ENCODE results near the gene PTPRG. TPM values are rescaled to one million over a fixed set of nuclear protein-coding genes. Genes with fewer than 3 reads are reported as not detected.
"Not testable (repeated sequence)": the region's sequence is repeated elsewhere in the genome, so short reads cannot be mapped to it uniquely, and the experiment has no call there.

The PTPRG gene
- total RNA-seq, 1 donor from 2014 or later: 40.0 TPM

- no peak for DNase-seq
Measured at GRCh38 chr3:62022312-62022711, 460.9 kb downstream of the PTPRG start.

- DNase-seq: no peak
Measured at GRCh38 chr3:62024882-62025281, 463.5 kb downstream of the PTPRG start.

- no peak for DNase-seq
Measured at GRCh38 chr3:62025913-62026312, 464.5 kb downstream of the PTPRG start.

GRCh38 chr3:62027241-62027640 lies 465.9 kb downstream of the PTPRG start:
- no peak for DNase-seq

GRCh38 chr3:62027796-62028195 lies 466.4 kb downstream of the PTPRG start:
- no peak for DNase-seq

- DNase-seq: no peak
Measured at GRCh38 chr3:62028236-62028635, 466.9 kb downstream of the PTPRG start.

- no peak for DNase-seq
Measured at GRCh38 chr3:62032738-62033137, 471.4 kb downstream of the PTPRG start.

- no peak for DNase-seq
Measured at GRCh38 chr3:62035402-62036057, 474.2 kb downstream of the PTPRG start.

- DNase-seq: no peak
Measured at GRCh38 chr3:62036726-62037125, 475.4 kb downstream of the PTPRG start.

- not testable (repeated sequence) for DNase-seq
Measured at GRCh38 chr3:62038798-62039197, 477.4 kb downstream of the PTPRG start.

- no peak for DNase-seq
Measured at GRCh38 chr3:62039586-62039985, 478.2 kb downstream of the PTPRG start.

- DNase-seq: no peak
Measured at GRCh38 chr3:62041681-62042080, 480.3 kb downstream of the PTPRG start.

GRCh38 chr3:62044874-62045411 lies 483.6 kb downstream of the PTPRG start:
- no peak for DNase-seq

- no peak for DNase-seq
Measured at GRCh38 chr3:62046326-62046725, 485.0 kb downstream of the PTPRG start.

- no peak for DNase-seq
Measured at GRCh38 chr3:62048577-62048976, 487.2 kb downstream of the PTPRG start.

- no peak for DNase-seq
Measured at GRCh38 chr3:62049033-62049432, 487.7 kb downstream of the PTPRG start.

- DNase-seq: no peak
Measured at GRCh38 chr3:62051506-62051905, 490.1 kb downstream of the PTPRG start.

- no peak for DNase-seq
Measured at GRCh38 chr3:62052331-62052730, 491.0 kb downstream of the PTPRG start.

- no peak for DNase-seq
Measured at GRCh38 chr3:62056658-62057057, 495.3 kb downstream of the PTPRG start.

GRCh38 chr3:62057339-62058047 lies 496.1 kb downstream of the PTPRG start:
- no peak for DNase-seq

GRCh38 chr3:62065985-62066693 lies 504.8 kb downstream of the PTPRG start:
- DNase-seq: no peak

- no peak for DNase-seq
Measured at GRCh38 chr3:62068337-62068736, 507.0 kb downstream of the PTPRG start.

- DNase-seq: no peak
Measured at GRCh38 chr3:62070891-62071290, 509.5 kb downstream of the PTPRG start.

All from skin of body (tissue), 2 donors.